NCI-H2196 (cell line): ENCODE data around the gene TLE6.
"Not testable (repeated sequence)": the region's sequence is repeated elsewhere in the genome, so short reads cannot be mapped to it uniquely, and the experiment has no call there.

Experiments
- DNase-seq: peaks from one replicate; lab custom pipeline; 2025; ENCODE audit not compliant: unreplicated experiment; lab: John Stamatoyannopoulos, UW

The TLE6 gene

GRCh38 chr19:2973229-2973628 lies 4.1 kb upstream of the TLE6 start:
- no peak for DNase-seq

- DNase-seq = no peak
Measured at GRCh38 chr19:2974342-2975041, 2.9 kb upstream of the TLE6 start.

GRCh38 chr19:2976609-2977000 lies 759 bp upstream of the TLE6 start:
- DNase-seq = peak; percentile 21

GRCh38 chr19:2977746-2978138 lies 378 bp downstream of the TLE6 start:
- DNase-seq = no peak

GRCh38 chr19:2978166-2978767 lies 903 bp downstream of the TLE6 start:
- no peak for DNase-seq

DNA sequence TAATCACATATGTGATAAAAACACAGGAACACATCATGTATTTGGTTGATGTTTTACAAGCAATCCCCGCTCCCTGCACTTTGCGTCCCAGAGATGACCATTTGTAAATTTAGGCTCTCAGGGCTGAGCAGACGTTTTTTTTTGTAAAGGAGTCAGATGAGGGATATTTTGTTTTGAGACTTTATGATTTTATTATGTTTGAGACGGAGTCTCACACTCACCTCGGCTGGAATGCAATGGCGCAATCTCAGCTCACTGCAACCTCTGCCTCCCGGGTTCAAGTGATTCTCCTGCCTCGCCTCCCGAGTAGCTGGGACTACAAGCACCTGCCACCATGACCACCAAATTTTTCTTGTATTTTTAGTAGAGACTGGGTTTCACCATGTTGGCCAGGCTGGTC lies 1.4 kb downstream of the TLE6 start:
- DNase-seq = no peak

- DNase-seq = no peak
Measured at GRCh38 chr19:2981898-2982297, 4.5 kb downstream of the TLE6 start.

DNA sequence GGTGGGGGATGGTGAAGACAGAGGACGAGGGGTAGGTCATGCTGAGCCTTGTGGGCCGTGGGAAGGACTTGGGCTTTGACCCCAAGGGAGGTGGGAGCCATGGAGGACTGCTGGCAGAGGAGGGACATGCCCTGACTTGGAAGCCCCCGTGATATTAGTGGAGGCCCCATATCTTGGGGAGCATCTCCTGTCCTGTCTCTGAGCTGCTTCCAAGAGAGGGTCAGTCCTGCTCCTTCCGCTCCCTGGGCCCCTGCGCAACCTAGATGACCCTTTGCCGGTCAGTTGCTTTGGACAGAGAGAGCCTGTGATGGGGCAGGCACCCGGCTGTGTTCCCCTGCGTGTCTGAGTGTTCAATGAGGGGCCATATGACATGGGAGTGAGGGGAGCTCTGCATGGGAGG lies 5.2 kb downstream of the TLE6 start:
- DNase-seq = no peak

DNA sequence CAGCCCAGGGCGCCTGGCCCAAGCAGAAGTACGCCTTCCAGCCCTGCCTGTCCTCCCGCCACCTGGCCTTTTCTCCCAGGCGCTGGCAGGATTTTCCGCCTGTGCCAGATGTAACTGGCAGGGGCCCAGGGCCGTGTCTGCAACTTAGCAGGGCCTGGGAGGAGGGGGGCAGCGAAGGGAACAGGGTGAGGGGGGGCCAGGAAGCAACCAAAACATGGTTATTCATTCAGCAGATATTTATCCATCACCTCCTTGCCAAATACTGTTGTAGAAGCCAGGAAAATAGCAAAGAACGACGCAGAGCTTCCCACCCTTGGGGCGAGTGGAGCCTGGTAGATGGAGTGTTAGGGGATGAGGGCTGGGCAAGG lies 5.6 kb downstream of the TLE6 start:
- DNase-seq = peak; percentile 90

DNA sequence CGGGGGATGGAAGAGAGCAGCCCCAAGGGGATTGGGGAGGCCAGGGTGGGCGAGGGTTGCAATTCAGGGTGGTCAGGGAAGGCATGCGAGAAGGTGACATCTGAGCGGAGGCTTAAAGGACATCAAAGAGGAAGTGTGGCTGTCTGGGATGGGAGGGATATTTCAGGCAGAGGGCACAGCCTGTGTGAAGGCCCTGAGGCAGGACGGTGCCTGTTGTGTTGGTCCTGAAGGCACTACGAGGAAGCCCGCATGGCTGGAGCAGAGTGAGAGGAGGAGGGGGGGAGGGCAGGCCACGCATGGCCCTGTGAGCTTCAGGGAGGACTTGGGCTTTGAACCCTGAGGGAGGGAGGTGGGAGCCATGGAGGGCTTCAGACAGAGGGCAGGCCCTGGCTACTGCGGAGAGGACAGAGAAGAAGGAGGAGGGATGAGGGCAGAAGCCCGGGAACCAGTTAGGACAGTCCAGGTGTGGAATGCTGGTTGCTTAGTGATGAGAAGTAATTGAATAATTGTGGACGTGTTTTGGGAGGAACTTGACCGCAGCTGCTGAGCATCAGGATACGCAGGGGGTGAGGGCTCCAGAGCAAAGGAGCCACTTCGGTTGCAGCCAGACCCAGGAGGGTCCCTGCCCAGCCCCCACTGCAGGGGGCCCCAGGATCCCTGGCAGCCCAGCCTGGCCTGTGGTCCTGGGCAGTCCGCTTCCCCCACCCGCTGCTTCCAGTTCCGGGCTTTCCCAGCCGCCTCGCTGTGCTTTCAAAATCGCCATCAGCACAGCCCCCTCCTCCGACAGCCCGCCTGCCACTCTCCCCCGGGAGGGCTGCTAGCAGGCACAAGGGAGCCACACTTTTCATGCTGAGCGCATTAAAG lies 6.2 kb downstream of the TLE6 start:
- DNase-seq = peak; percentile 49

- no peak for DNase-seq
Measured at GRCh38 chr19:2984215-2984528, 6.8 kb downstream of the TLE6 start.

GRCh38 chr19:2986951-2987524 lies 9.7 kb downstream of the TLE6 start:
- DNase-seq = no peak

DNA sequence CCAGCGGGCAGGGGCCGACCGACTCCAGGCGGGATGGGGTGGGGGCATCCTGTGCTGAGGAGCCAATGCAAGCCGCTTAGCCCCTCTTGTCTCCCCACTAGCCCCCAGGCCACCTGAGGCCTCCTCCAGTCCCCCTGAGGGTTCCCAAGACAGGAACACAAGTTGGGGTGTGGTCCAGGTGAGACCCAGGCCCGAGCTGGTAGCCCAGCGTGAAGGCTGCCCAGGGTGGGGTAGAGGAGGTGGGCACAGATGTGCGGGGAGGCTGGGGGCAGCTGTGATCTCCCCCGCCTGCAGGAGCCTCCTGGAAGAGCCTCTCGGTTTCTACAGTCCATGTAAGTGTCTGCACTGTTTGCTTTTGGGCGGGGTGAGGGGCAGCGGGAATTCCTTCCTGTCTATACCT lies 10.4 kb downstream of the TLE6 start:
- DNase-seq = no peak

GRCh38 chr19:2988568-2988967 lies 11.2 kb downstream of the TLE6 start:
- no peak for DNase-seq

DNA sequence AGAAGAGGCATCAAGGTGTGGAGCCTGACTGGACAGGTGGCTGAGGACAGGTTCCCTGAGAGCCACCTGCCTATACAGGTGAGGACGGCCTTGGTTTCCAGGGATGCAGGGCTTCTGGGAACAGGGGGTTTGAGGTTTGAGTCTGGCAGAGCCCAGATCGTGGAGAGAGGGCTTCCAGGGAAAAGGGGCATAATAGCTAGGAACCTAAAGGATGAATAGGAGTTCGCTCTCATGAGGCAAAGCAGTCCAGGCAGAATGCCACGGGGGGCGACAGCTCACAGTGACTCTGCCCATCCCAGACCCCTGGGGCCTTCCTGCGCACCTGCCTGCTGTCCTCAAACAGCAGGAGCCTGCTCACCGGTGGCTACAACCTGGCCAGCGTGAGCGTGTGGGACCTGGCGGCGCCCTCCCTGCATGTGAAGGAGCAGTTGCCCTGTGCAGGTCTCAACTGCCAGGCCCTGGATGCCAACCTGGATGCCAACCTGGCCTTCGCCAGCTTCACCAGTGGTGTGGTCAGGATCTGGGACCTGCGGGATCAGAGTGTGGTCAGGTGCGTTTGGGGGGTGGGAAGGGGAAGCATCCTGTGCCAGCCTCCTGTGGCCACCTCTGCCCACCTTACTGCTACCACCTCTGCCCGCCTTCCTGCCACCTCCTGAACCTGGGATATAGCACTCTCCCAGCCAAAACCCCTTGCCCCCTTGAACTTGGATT lies 12.0 kb downstream of the TLE6 start:
- DNase-seq = no peak

GRCh38 chr19:2992333-2992732 lies 15.0 kb downstream of the TLE6 start:
- DNase-seq = not testable (repeated sequence)

GRCh38 chr19:2992958-2993357 lies 15.6 kb downstream of the TLE6 start:
- DNase-seq = no peak

DNA sequence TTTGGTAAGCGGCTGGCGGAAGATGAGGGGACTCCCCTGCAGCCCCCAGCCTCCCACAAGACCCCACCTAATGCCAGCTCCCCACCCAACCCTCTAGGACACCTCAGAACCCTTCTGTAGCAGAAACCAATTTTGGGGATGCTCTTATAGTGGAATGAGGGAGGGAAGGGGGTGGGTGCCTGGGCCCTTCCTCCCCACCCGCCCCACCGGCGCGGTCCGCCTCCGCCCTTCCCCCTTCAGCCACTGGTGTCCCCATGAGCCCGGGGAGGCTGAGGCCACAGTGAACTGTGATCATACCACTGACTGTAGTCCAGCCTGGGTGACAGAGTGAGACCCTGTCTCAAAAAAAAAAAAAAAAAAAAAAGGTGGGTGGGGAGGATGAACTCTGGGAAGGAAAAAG lies 16.2 kb downstream of the TLE6 start:
- DNase-seq = no peak

- DNase-seq = no peak
Measured at GRCh38 chr19:2994588-2995131, 17.3 kb downstream of the TLE6 start.

DNA sequence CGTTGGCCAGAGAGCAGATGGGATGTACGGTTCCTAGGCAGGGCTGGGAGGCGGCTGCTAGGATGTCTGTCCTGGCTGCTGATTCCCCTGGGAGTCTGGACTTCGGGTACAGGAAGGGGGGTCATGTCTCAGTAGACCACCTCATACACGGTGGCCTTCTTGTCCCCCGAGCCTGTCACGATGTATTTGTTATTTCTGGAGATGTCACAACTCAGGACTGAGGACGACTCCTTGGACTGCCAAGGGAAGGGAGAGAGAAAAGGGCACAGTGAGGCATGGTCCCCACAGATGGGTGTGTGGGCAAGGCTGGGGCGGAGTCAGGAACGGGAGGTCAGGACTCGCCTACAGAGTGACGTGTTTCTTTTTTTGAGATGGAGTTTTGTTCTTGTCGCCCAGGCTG lies 20.4 kb downstream of the TLE6 start:
- DNase-seq = no peak

- DNase-seq = no peak
Measured at GRCh38 chr19:2998642-2999041, 21.3 kb downstream of the TLE6 start.
